ENCODE results near the gene APOL1. TPM values are rescaled to one million over a fixed set of nuclear protein-coding genes. Genes with fewer than 3 reads are reported as not detected.

The APOL1 gene
- total and polyA plus RNA-seq, 2 of the 13 experiments (the other 11 are each of a cell fraction or from before 2014, with no cell fraction given) = 20.3 to 75.0 TPM

DNA sequence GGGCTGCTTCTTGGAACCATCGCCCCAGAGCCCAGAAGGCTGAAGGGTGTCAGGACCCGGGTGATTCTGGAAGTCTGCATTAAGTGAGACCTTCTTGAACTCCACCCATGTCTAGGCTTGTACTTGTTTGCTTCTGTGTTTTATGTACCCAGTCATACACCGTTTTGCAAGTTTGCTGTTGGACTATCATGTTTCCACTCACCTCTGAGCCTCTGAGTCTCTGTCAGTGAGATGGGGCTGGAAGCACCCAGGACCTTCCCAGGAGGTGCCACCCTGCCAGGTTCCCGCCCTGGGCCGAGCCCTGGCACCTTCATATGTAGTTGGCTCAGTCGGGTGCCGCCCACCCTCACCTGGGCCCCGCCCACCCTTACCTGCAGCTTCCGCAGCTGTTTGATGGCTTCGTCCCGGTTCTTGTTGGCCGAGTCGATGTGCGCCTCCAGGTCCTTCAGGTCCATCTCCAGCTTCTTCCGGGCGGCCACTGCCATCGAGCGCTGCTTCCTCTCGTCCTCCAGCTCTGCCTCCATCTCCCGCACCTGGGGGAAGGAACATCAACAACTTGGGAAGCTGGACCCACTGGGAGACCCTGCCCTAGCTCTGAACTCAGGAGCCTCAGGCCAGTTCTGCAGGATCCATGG, 35.1 kb downstream of the APOL1 start (continued):
- no peak for TF ChIP-seq ZNF318 (CRISPR knock-in tag; IDR thresholded peaks at IDR 0.05)
- no peak for TF ChIP-seq MTF2 (CRISPR knock-in tag; IDR thresholded peaks at IDR 0.05; ENCODE audit: borderline replicate concordance)
- TF ChIP-seq KDM6A (CRISPR knock-in tag; IDR thresholded peaks at IDR 0.05; ENCODE audit: low read depth) = no peak
- no peak for TF ChIP-seq ZNF460 (CRISPR knock-in tag; IDR thresholded peaks at IDR 0.05; ENCODE audit: borderline replicate concordance)
- TF ChIP-seq ZNF468 (CRISPR knock-in tag; IDR thresholded peaks at IDR 0.05) = no peak
- no peak for TF ChIP-seq ZBTB26 (CRISPR knock-in tag; IDR thresholded peaks at IDR 0.05; ENCODE audit: borderline replicate concordance)
- no peak for TF ChIP-seq ZNF280D (CRISPR knock-in tag; IDR thresholded peaks at IDR 0.05)
- TF ChIP-seq PRPF4 (IDR thresholded peaks at IDR 0.05; ENCODE audit: low read depth, low read length, poor library complexity, severe bottlenecking) = no peak
- no peak for TF ChIP-seq GMEB1 (CRISPR knock-in tag; IDR thresholded peaks at IDR 0.05; ENCODE audit: borderline replicate concordance)
- TF ChIP-seq HNRNPH1 (optimal IDR thresholded peaks at IDR 0.05; ENCODE audit: low read depth, low read length) = no peak
- no peak for TF ChIP-seq FOXK2 (IDR thresholded peaks at IDR 0.05)
